Measurements from ENCODE around the gene KLF3. TPM values are rescaled to one million over a fixed set of nuclear protein-coding genes. Genes with fewer than 3 reads are reported as not detected.
A peak's percentile ranks its signal among the peaks of the same experiment; 100 is the strongest.

The KLF3 gene
- total RNA-seq, 1 donor from 2014 or later = 24.8 TPM

DNA sequence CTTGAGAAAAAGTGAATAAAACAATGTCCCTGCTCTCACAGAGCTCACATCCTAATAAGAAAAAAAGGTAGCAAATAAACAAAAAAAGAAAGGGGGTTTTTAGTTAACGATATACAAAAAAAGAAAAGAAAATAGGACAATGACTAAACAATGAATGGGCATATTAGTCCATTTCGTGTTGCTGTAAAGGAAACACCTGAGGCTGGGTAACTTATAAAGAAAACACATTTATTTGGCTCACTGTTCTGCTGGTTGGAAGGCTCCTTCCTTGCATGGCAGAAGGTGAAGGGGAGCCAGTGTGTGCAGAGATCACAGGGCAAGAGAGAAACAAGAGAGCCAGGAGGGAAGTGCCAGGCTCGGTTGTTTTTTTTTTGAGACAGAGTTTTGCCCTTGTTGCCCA is 4.7 kb upstream of the KLF3 start:
- no peaks in the 10 kb centered on the region for H3K27me3 ChIP-seq
- no peak overlapping the region for H3K27ac Mint-ChIP-seq
- no peak overlapping the region for H3K9ac ChIP-seq
- H3K4me2 ChIP-seq = no peak overlapping the region
- no peak for DNase-seq (ENCODE audit: low spot score)
- H3K4me1 Mint-ChIP-seq = peaks cover 17% of the 10 kb centered on the region
- TF ChIP-seq, protein P1, sequence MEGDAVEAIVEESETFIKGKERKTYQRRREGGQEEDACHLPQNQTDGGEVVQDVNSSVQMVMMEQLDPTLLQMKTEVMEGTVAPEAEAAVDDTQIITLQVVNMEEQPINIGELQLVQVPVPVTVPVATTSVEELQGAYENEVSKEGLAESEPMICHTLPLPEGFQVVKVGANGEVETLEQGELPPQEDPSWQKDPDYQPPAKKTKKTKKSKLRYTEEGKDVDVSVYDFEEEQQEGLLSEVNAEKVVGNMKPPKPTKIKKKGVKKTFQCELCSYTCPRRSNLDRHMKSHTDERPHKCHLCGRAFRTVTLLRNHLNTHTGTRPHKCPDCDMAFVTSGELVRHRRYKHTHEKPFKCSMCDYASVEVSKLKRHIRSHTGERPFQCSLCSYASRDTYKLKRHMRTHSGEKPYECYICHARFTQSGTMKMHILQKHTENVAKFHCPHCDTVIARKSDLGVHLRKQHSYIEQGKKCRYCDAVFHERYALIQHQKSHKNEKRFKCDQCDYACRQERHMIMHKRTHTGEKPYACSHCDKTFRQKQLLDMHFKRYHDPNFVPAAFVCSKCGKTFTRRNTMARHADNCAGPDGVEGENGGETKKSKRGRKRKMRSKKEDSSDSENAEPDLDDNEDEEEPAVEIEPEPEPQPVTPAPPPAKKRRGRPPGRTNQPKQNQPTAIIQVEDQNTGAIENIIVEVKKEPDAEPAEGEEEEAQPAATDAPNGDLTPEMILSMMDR (IDR thresholded peaks at IDR 0.05) = no peak
- TF ChIP-seq EZH2 (IDR thresholded peaks at IDR 0.05) (no peak), EZH2phosphoT487 (IDR thresholded peaks at IDR 0.05) (no peak)
- no peak overlapping the region for H2AFZ ChIP-seq (replicated peaks)
- H3K36me3 Mint-ChIP-seq = peaks cover 12% of the 10 kb centered on the region
- H3K9me3 ChIP-seq (ENCODE audit: low read depth) = no peaks in the 10 kb centered on the region
- peaks cover 24% of the 10 kb centered on the region for H3K79me2 ChIP-seq (ENCODE audit: low read depth)
- H3K4me1 ChIP-seq = peaks cover 13% of the 10 kb centered on the region
- no peaks in the 10 kb centered on the region for H4K20me1 ChIP-seq (ENCODE audit: low read depth)
- H3K4me3 Mint-ChIP-seq = no peak overlapping the region
- H3F3A ChIP-seq (ENCODE audit: low read depth) = peaks cover 16% of the 10 kb centered on the region
- H3K4me3 ChIP-seq = no peak overlapping the region
- peaks cover 2% of the 10 kb centered on the region for H3K27me3 Mint-ChIP-seq (ENCODE audit: insufficient read depth, low read depth)
- no peaks in the 10 kb centered on the region for H3K36me3 ChIP-seq
- peaks cover 19% of the 10 kb centered on the region for H3K9me3 Mint-ChIP-seq
- H3K27ac ChIP-seq = no peak overlapping the region

DNA sequence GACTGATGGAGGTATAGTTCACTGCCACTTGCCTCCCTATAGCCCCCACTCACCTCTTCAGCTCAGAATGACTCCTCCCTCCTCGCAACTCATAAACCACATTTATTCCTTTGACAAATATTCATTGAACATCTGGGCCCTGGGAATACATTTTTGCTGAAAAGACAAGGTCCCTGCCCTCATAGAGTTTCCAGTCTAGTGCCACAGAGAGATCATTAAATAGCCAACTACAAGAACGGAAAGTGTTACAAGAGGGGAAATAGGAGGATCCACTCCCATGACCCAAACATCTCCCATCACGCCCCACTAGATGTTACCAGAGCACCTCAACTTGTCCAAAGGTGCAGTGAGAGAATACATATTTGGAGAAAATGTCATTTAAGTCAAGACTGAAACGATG is 3.2 kb upstream of the KLF3 start:
- H3F3A ChIP-seq (ENCODE audit: low read depth) = peaks cover 26% of the 10 kb centered on the region
- H2AFZ ChIP-seq (replicated peaks) = no peak overlapping the region
- peaks cover 7% of the 10 kb centered on the region for H4K20me1 ChIP-seq (ENCODE audit: low read depth)
- peaks cover 12% of the 10 kb centered on the region for H3K36me3 Mint-ChIP-seq
- H3K4me3 Mint-ChIP-seq = peak overlapping the region; percentile 30
- H3K9me3 Mint-ChIP-seq = peaks cover 19% of the 10 kb centered on the region
- H3K27me3 ChIP-seq = no peaks in the 10 kb centered on the region
- no peak overlapping the region for H3K4me3 ChIP-seq
- no peak overlapping the region for H3K4me2 ChIP-seq
- H3K79me2 ChIP-seq (ENCODE audit: low read depth) = peaks cover 39% of the 10 kb centered on the region
- peaks cover 3% of the 10 kb centered on the region for H3K27me3 Mint-ChIP-seq (ENCODE audit: insufficient read depth, low read depth)
- TF ChIP-seq EZH2phosphoT487 (IDR thresholded peaks at IDR 0.05) (no peak), EZH2 (IDR thresholded peaks at IDR 0.05) (no peak)
- peaks cover 16% of the 10 kb centered on the region for H3K4me1 Mint-ChIP-seq
- no peaks in the 10 kb centered on the region for H3K9me3 ChIP-seq (ENCODE audit: low read depth)
- no peak overlapping the region for H3K27ac Mint-ChIP-seq
- no peaks in the 10 kb centered on the region for H3K36me3 ChIP-seq
- H3K27ac ChIP-seq = no peak overlapping the region
- DNase-seq (ENCODE audit: low spot score) = no peak
- no peak overlapping the region for H3K9ac ChIP-seq
- peaks cover 16% of the 10 kb centered on the region for H3K4me1 ChIP-seq

DNA sequence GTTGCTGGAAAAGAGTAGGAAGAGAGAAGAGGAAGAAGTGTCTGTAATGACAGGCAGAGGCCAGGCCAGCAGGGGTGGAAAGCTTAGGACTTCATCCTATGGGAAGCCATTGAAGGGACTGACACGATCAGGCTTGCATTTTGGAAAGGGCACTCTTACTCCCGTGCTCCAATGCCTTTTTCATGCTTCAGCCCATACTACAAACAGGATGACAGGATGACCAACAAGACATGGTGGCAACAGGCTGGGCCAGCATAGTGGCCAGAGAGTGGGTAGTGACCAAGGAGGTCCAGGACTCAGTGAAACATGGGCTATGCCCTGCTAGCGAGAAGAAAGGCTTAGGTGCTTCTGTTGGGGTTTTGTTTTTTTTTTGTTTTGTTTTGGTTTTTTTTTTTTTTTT is 2.6 kb upstream of the KLF3 start:
- Mint-ChIP-seq H3K27ac (no peak overlapping the region), H3K27me3 (ENCODE audit: insufficient read depth, low read depth) (peaks cover 3% of the 10 kb centered on the region), H3K36me3 (peaks cover 12% of the 10 kb centered on the region), H3K4me1 (peaks cover 20% of the 10 kb centered on the region), H3K4me3 (peak overlapping the region; percentile 30), H3K9me3 (peaks cover 19% of the 10 kb centered on the region)
- Histone ChIP-seq H3K27me3 (no peaks in the 10 kb centered on the region), H3K4me3 (no peak overlapping the region), H2AFZ (replicated peaks) (no peak overlapping the region), H3K4me1 (peaks cover 21% of the 10 kb centered on the region), H3K9ac (no peak overlapping the region), H3F3A (ENCODE audit: low read depth) (peaks cover 32% of the 10 kb centered on the region), H3K4me2 (no peak overlapping the region), H4K20me1 (ENCODE audit: low read depth) (peaks cover 7% of the 10 kb centered on the region), H3K27ac (no peak overlapping the region), H3K9me3 (ENCODE audit: low read depth) (no peaks in the 10 kb centered on the region), H3K36me3 (no peaks in the 10 kb centered on the region), H3K79me2 (ENCODE audit: low read depth) (peaks cover 44% of the 10 kb centered on the region)
- TF ChIP-seq EZH2 (IDR thresholded peaks at IDR 0.05) = no peak
- TF ChIP-seq EZH2phosphoT487 (IDR thresholded peaks at IDR 0.05) = no peak
- TF ChIP-seq, protein P1 (IDR thresholded peaks at IDR 0.05) = no peak
- DNase-seq (ENCODE audit: low spot score) = no peak

DNA sequence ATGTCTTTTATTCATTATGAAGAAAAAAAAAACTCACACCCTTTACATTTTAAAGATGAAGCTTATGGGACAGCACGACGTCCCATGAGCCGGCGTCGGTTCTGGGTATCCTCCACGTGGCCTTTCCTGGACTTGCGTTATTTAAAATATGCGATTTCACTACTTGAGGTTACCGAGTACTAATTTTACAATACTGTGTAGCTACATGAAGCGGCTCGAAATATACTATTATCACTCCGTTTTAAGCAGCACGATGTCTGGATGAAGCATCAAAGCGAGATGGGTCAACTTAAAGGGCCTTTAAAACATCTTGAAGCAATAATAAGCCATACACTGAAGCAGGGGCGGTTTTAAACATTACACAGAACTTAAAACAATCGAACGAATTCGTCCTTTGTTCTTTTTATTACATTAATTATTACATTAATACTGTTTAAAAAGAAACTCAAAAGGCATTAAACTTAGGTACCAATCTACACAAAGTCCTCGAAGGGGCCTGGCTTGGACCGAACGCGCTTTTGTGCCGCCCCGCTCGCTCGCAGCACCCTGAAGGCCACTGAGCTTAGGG is 1.4 kb upstream of the KLF3 start:
- no peaks in the 10 kb centered on the region for H3K27me3 ChIP-seq
- Mint-ChIP-seq H3K4me3 (peak overlapping the region; percentile 88), H3K27me3 (ENCODE audit: insufficient read depth, low read depth) (peaks cover 3% of the 10 kb centered on the region), H3K9me3 (peaks cover 19% of the 10 kb centered on the region), H3K27ac (peak overlapping the region; percentile 86), H3K4me1 (peaks cover 30% of the 10 kb centered on the region), H3K36me3 (peaks cover 12% of the 10 kb centered on the region)
- peak overlapping the region; percentile 91 for H3K4me3 ChIP-seq
- H3K36me3 ChIP-seq = no peaks in the 10 kb centered on the region
- H3K9me3 ChIP-seq (ENCODE audit: low read depth) = no peaks in the 10 kb centered on the region
- H4K20me1 ChIP-seq (ENCODE audit: low read depth) = peaks cover 10% of the 10 kb centered on the region
- TF ChIP-seq EZH2phosphoT487 (IDR thresholded peaks at IDR 0.05) = no peak
- TF ChIP-seq EZH2 (IDR thresholded peaks at IDR 0.05) = no peak
- TF ChIP-seq, protein P1 (IDR thresholded peaks at IDR 0.05) = no peak
- H3K27ac ChIP-seq = peak overlapping the region; percentile 94
- peaks cover 44% of the 10 kb centered on the region for H3F3A ChIP-seq (ENCODE audit: low read depth)
- H2AFZ ChIP-seq (replicated peaks) = no peak overlapping the region
- peak overlapping the region; percentile 96 for H3K4me2 ChIP-seq
- H3K9ac ChIP-seq = peak overlapping the region; percentile 81
- peaks cover 57% of the 10 kb centered on the region for H3K79me2 ChIP-seq (ENCODE audit: low read depth)
- H3K4me1 ChIP-seq = peaks cover 29% of the 10 kb centered on the region
- DNase-seq (ENCODE audit: low spot score) = no peak

Data from neural progenitor cell (in vitro differentiated cells).